Stimulated activated naive CD8-positive, alpha-beta T cell treated with anti-CD3 and anti-CD28 coated beads, Interleukin-15, amount 100 ng/mL, for 72 hours (primary cell): ENCODE data around the gene CTNNA2.

ENCODE experiments used
- ATAC-seq: fragments of 150-1000 bp; cut with Tn5 transposase; 2 replicates; pipeline ENCODE4 v1.10.0; 2021; ENCODE audit warnings: mild to moderate bottlenecking, moderate library complexity
- DNase-seq, 2 donors: peaks; one replicate each; pipeline ENCODE4 v3.0.0; 2021 to 2022
- H3K27ac Mint-ChIP-seq, 2 donors: one replicate each; pipeline ENCODE4 v1.8.0; 2022; ENCODE audit warnings: mild to moderate bottlenecking in 2 of 2, mixed read lengths in 2 of 2, moderate library complexity in 2 of 2
- H3K27me3 Mint-ChIP-seq: one replicate; pipeline ENCODE4 v1.8.0; 2022; ENCODE audit warnings: mixed read lengths
- H3K4me1 Mint-ChIP-seq: one replicate; pipeline ENCODE4 v1.8.0; 2022; ENCODE audit warnings: mild to moderate bottlenecking, mixed read lengths
- H3K4me3 Mint-ChIP-seq, 2 donors: one replicate each; pipeline ENCODE4 v1.8.0; 2022; ENCODE audit warnings: mild to moderate bottlenecking in 2 of 2, mixed read lengths in 2 of 2, moderate library complexity in 1 of 2
- H3K9me3 Mint-ChIP-seq, 2 donors: one replicate each; pipeline ENCODE4 v1.8.0; 2022; ENCODE audit warnings: mixed read lengths in 2 of 2

CTNNA2 gene

GRCh38 chr2:80302314-80303005 lies 789.6 kb downstream of the CTNNA2 start:
- H3K27me3 Mint-ChIP-seq: peaks cover 58% of the 10 kb centered on the region
- no peaks in the 10 kb centered on the region for H3K4me1 Mint-ChIP-seq
- DNase-seq: no peak

GRCh38 chr2:80303006-80303908 lies 790.4 kb downstream of the CTNNA2 start:
- H3K27ac Mint-ChIP-seq: no peak overlapping the region
- H3K4me1 Mint-ChIP-seq: no peaks in the 10 kb centered on the region
- no peak for ATAC-seq
- H3K9me3 Mint-ChIP-seq: peaks cover 0 to 3% of the 10 kb centered on the region in 2 donors
- no peak for DNase-seq
- peaks cover 58% of the 10 kb centered on the region for H3K27me3 Mint-ChIP-seq
- no peak overlapping the region for H3K4me3 Mint-ChIP-seq

More at GRCh38 chr2:80302314-80303005, 789.6 kb downstream of the CTNNA2 start:
- ATAC-seq: no peak
- Mint-ChIP-seq H3K9me3 (peaks cover 0 to 3% of the 10 kb centered on the region in 2 donors), H3K27ac (no peak overlapping the region), H3K4me3 (no peak overlapping the region)

- no peak within 1 kb of the TSS for H3K27ac Mint-ChIP-seq
- ATAC-seq (no peak), DNase-seq (no peak)
Observed at GRCh38 chr2:80303909-80304837, 791.3 kb downstream of the CTNNA2 start, which contains the start of gene LRRTM1. Gene LRRTM1, minus strand, starts transcription at chr2:80304752. Its CDS starts 933 bp downstream, at chr2:80303819.

GRCh38 chr2:80311304-80311703 lies 798.5 kb downstream of the CTNNA2 start:
- DNase-seq (no peak), ATAC-seq (no peak)
- peaks cover 0 to 4% of the 10 kb centered on the region in 2 donors for H3K9me3 Mint-ChIP-seq
- no peaks in the 10 kb centered on the region for H3K4me1 Mint-ChIP-seq
- no peaks in the 10 kb centered on the region for H3K27me3 Mint-ChIP-seq
- H3K27ac Mint-ChIP-seq: no peak overlapping the region
- H3K4me3 Mint-ChIP-seq: no peak overlapping the region

More at GRCh38 chr2:80303909-80304837, 791.3 kb downstream of the CTNNA2 start, which contains the start of gene LRRTM1:
- no peaks in the 10 kb centered on the region for H3K4me1 Mint-ChIP-seq
- H3K4me3 Mint-ChIP-seq: no peak within 1 kb of the TSS
- peaks cover 58% of the 10 kb centered on the region for H3K27me3 Mint-ChIP-seq
- peaks cover 0 to 3% of the 10 kb centered on the region in 2 donors for H3K9me3 Mint-ChIP-seq

GRCh38 chr2:80312282-80312839 lies 799.5 kb downstream of the CTNNA2 start:
- Mint-ChIP-seq H3K4me1 (no peaks in the 10 kb centered on the region), H3K27ac (no peak overlapping the region), H3K27me3 (no peaks in the 10 kb centered on the region), H3K4me3 (no peak overlapping the region), H3K9me3 (peaks cover 0 to 4% of the 10 kb centered on the region in 2 donors)
- ATAC-seq: no peak
- no peak for DNase-seq

GRCh38 chr2:80322311-80322920 lies 809.6 kb downstream of the CTNNA2 start:
- ATAC-seq (no peak), DNase-seq (no peak)
- Mint-ChIP-seq H3K27me3 (peaks cover 7% of the 10 kb centered on the region), H3K4me1 (no peaks in the 10 kb centered on the region), H3K27ac (no peak overlapping the region), H3K4me3 (no peak overlapping the region), H3K9me3 (peaks cover 0 to 8% of the 10 kb centered on the region in 2 donors)

GRCh38 chr2:80322958-80323357 lies 810.1 kb downstream of the CTNNA2 start:
- no peak overlapping the region for H3K27ac Mint-ChIP-seq
- DNase-seq: no peak
- H3K9me3 Mint-ChIP-seq: peaks cover 0 to 2% of the 10 kb centered on the region in 2 donors
- no peak for ATAC-seq
- H3K4me3 Mint-ChIP-seq: no peak overlapping the region
- peaks cover 7% of the 10 kb centered on the region for H3K27me3 Mint-ChIP-seq
- H3K4me1 Mint-ChIP-seq: no peaks in the 10 kb centered on the region

- Mint-ChIP-seq H3K9me3 (no peaks in the 10 kb centered on the region), H3K4me3 (no peak overlapping the region), H3K27ac (no peak overlapping the region), H3K4me1 (no peaks in the 10 kb centered on the region), H3K27me3 (peaks cover 7% of the 10 kb centered on the region)
- no peak for ATAC-seq
- DNase-seq: no peak
Observed at GRCh38 chr2:80323610-80324009, 810.8 kb downstream of the CTNNA2 start.

- Mint-ChIP-seq H3K4me1 (no peaks in the 10 kb centered on the region), H3K9me3 (peaks cover 0 to under 1% of the 10 kb centered on the region in 2 donors), H3K27me3 (peaks cover 7% of the 10 kb centered on the region), H3K27ac (no peak overlapping the region), H3K4me3 (no peak overlapping the region)
- ATAC-seq: no peak
- no peak for DNase-seq
Observed at GRCh38 chr2:80324525-80324924, 811.7 kb downstream of the CTNNA2 start.

- H3K9me3 Mint-ChIP-seq: peaks cover 0 to 8% of the 10 kb centered on the region in 2 donors
- peaks cover 3% of the 10 kb centered on the region for H3K27me3 Mint-ChIP-seq
- no peaks in the 10 kb centered on the region for H3K4me1 Mint-ChIP-seq
- no peak overlapping the region for H3K4me3 Mint-ChIP-seq
- no peak overlapping the region for H3K27ac Mint-ChIP-seq
- no peak for DNase-seq
- ATAC-seq: no peak
Observed at GRCh38 chr2:80326214-80326613, 813.4 kb downstream of the CTNNA2 start.

GRCh38 chr2:80326861-80327260 lies 814.0 kb downstream of the CTNNA2 start:
- H3K9me3 Mint-ChIP-seq: peaks cover 0 to 8% of the 10 kb centered on the region in 2 donors
- H3K4me1 Mint-ChIP-seq: no peaks in the 10 kb centered on the region
- DNase-seq (no peak), ATAC-seq (no peak)
- H3K27me3 Mint-ChIP-seq: no peaks in the 10 kb centered on the region
- no peak overlapping the region for H3K27ac Mint-ChIP-seq
- no peak overlapping the region for H3K4me3 Mint-ChIP-seq

- Mint-ChIP-seq H3K9me3 (peaks cover 0 to 8% of the 10 kb centered on the region in 2 donors), H3K4me3 (no peak overlapping the region), H3K27me3 (no peaks in the 10 kb centered on the region), H3K27ac (no peak overlapping the region), H3K4me1 (no peaks in the 10 kb centered on the region)
- DNase-seq (no peak), ATAC-seq (no peak)
Observed at GRCh38 chr2:80328159-80328571, 815.3 kb downstream of the CTNNA2 start.

- H3K9me3 Mint-ChIP-seq: peaks cover 0 to 8% of the 10 kb centered on the region in 2 donors
- H3K27me3 Mint-ChIP-seq: no peaks in the 10 kb centered on the region
- H3K4me3 Mint-ChIP-seq: no peak overlapping the region
- ATAC-seq (no peak), DNase-seq (no peak)
- H3K27ac Mint-ChIP-seq: no peak overlapping the region
- H3K4me1 Mint-ChIP-seq: no peaks in the 10 kb centered on the region
Observed at GRCh38 chr2:80329491-80329890, 816.6 kb downstream of the CTNNA2 start.
